HCT116 (cell line): Measurements from ENCODE around the gene LRRIQ3.

Source experiments
- CEBPB ChIP-seq: IDR thresholded peaks from 2 replicates; pipeline ENCODE4 v1.6.1; 2012; ENCODE audit warnings: low read depth
- EGR1 ChIP-seq: IDR thresholded peaks from 2 replicates; pipeline ENCODE4 v1.6.1; 2012; ENCODE audit warnings: low read depth
- EZH2 ChIP-seq: fragments of 200-600 bp; sonication (generic); IDR thresholded peaks from 2 replicates; pipeline ENCODE4 v1.6.1; 2017; ENCODE audit warnings: antibody characterized with exemption, mixed run types
- POLR2A ChIP-seq: IDR thresholded peaks from 2 replicates; pipeline ENCODE4 v1.7.0; 2011; ENCODE audit warnings: borderline replicate concordance; ENCODE audit not compliant: insufficient read depth, insufficient read length; ENCODE audit errors: extremely low read depth
- POLR2AphosphoS5 ChIP-seq: IDR thresholded peaks from 2 replicates; pipeline ENCODE4 v1.6.1; 2011; ENCODE audit warnings: mild to moderate bottlenecking, low read depth, low read length, moderate library complexity
- RAD21 ChIP-seq: IDR thresholded peaks from 2 replicates; pipeline ENCODE4 v1.6.1; 2012; ENCODE audit warnings: low read depth, mild to moderate bottlenecking
- SIN3A ChIP-seq: IDR thresholded peaks from 2 replicates; pipeline ENCODE4 v1.6.1; 2012; ENCODE audit warnings: low read depth
- SRF ChIP-seq: IDR thresholded peaks from 2 replicates; pipeline ENCODE4 v1.6.1; 2012; ENCODE audit warnings: low read depth
- ZFX ChIP-seq: fragments of 450-650 bp; IDR thresholded peaks from 2 replicates; pipeline ENCODE4 v1.6.1; 2017
- TF ChIP-seq, protein P1 (sequence below), 3 experiments: fragments of 200-600 bp in 1 of 3; sonication (generic) in 1 of 3; IDR thresholded peaks in 2 of 3; conservative IDR thresholded peaks in 1 of 3; 2 replicates each; pipeline ENCODE4 v1.5.1; 2012 to 2017; ENCODE audit warnings: low read depth in 2 of 3, low read length in 2 of 3, antibody characterized with exemption in 1 of 3, borderline replicate concordance in 1 of 3, control low read depth in 1 of 3, mild to moderate bottlenecking in 1 of 3, mixed read lengths in 1 of 3, mixed run types in 1 of 3, moderate library complexity in 1 of 3; ENCODE audit not compliant: insufficient read depth in 1 of 3
- TF ChIP-seq, protein P2 (sequence below): IDR thresholded peaks from 2 replicates; pipeline ENCODE4 v1.6.1; 2012; ENCODE audit warnings: low read depth
- TF ChIP-seq, protein P3 (sequence below): IDR thresholded peaks from 2 replicates; pipeline ENCODE4 v1.6.1; 2012

DNA sequence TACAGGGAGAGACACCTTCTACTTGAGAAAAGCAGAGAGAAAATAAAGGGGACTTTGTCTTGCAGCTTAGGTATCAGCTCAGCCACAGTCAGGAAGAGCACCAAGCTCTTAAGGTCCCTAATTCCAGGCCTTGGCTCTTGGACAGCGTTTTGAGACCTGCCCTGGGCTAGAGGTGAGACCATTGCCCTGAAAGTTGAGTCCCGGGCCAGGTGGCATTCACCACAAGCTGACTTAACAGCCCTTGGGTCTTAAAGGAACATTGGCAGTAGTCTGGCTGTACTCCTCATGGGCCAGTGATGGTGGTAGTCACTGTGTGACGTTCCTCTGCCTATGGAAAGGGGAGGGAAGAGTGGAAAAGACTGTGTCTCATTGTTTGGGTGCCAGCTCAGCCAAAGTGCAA is 25.5 kb upstream of the LRRIQ3 start:
- TF ChIP-seq EZH2: no peak
- TF ChIP-seq, protein P1, sequence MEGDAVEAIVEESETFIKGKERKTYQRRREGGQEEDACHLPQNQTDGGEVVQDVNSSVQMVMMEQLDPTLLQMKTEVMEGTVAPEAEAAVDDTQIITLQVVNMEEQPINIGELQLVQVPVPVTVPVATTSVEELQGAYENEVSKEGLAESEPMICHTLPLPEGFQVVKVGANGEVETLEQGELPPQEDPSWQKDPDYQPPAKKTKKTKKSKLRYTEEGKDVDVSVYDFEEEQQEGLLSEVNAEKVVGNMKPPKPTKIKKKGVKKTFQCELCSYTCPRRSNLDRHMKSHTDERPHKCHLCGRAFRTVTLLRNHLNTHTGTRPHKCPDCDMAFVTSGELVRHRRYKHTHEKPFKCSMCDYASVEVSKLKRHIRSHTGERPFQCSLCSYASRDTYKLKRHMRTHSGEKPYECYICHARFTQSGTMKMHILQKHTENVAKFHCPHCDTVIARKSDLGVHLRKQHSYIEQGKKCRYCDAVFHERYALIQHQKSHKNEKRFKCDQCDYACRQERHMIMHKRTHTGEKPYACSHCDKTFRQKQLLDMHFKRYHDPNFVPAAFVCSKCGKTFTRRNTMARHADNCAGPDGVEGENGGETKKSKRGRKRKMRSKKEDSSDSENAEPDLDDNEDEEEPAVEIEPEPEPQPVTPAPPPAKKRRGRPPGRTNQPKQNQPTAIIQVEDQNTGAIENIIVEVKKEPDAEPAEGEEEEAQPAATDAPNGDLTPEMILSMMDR (IDR thresholded peaks at IDR 0.05 in 2 of 3, conservative IDR thresholded peaks at IDR 0.05 in 1 of 3; ENCODE audit: borderline replicate concordance in 1 of 3, insufficient read depth in 1 of 3, low read depth in 2 of 3, low read length in 2 of 3): no peak
- TF ChIP-seq POLR2A: no peak
- TF ChIP-seq SIN3A: no peak
- TF ChIP-seq, protein P2, sequence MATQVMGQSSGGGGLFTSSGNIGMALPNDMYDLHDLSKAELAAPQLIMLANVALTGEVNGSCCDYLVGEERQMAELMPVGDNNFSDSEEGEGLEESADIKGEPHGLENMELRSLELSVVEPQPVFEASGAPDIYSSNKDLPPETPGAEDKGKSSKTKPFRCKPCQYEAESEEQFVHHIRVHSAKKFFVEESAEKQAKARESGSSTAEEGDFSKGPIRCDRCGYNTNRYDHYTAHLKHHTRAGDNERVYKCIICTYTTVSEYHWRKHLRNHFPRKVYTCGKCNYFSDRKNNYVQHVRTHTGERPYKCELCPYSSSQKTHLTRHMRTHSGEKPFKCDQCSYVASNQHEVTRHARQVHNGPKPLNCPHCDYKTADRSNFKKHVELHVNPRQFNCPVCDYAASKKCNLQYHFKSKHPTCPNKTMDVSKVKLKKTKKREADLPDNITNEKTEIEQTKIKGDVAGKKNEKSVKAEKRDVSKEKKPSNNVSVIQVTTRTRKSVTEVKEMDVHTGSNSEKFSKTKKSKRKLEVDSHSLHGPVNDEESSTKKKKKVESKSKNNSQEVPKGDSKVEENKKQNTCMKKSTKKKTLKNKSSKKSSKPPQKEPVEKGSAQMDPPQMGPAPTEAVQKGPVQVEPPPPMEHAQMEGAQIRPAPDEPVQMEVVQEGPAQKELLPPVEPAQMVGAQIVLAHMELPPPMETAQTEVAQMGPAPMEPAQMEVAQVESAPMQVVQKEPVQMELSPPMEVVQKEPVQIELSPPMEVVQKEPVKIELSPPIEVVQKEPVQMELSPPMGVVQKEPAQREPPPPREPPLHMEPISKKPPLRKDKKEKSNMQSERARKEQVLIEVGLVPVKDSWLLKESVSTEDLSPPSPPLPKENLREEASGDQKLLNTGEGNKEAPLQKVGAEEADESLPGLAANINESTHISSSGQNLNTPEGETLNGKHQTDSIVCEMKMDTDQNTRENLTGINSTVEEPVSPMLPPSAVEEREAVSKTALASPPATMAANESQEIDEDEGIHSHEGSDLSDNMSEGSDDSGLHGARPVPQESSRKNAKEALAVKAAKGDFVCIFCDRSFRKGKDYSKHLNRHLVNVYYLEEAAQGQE: no peak
- no peak for TF ChIP-seq POLR2AphosphoS5
- TF ChIP-seq, protein P3, sequence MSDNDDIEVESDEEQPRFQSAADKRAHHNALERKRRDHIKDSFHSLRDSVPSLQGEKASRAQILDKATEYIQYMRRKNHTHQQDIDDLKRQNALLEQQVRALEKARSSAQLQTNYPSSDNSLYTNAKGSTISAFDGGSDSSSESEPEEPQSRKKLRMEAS: no peak
- no peak for TF ChIP-seq RAD21
- TF ChIP-seq ZFX: no peak
- TF ChIP-seq SRF: no peak
- no peak for TF ChIP-seq EGR1
- no peak for TF ChIP-seq CEBPB
